Prostate gland (tissue), 2 donors: ENCODE measurements around the gene PTPRG. TPM values are rescaled to one million over a fixed set of nuclear protein-coding genes. Genes with fewer than 3 reads are reported as not detected.
A peak's percentile ranks its signal among the peaks of the same experiment; 100 is the strongest.

Source experiments
- DNase-seq: peaks from one replicate; pipeline ENCODE4 v3.0.0-alpha.2; 2019; ENCODE audit warnings: low spot score
- H3K27ac ChIP-seq, 2 donors: fragments of 200-600 bp; sonication (generic); 2 replicates each; pipeline ENCODE4 v1.5.1; 2017 to 2019
- H3K27me3 ChIP-seq: fragments of 200-600 bp; sonication (generic); replicated peaks from 2 replicates; pipeline ENCODE4 v1.5.1; 2019; ENCODE audit not compliant: insufficient read depth
- H3K36me3 ChIP-seq, 2 donors: fragments of 200-600 bp; sonication (generic); 1 replicate in 1 of 2; 2 replicates in 1 of 2; pipeline versions ENCODE4 v1.5.1 to v1.8.1; 2017 to 2019
- H3K4me1 ChIP-seq: fragments of 200-600 bp; sonication (generic); replicated peaks from 2 replicates; pipeline ENCODE4 v1.5.1; 2019
- H3K4me3 ChIP-seq, 2 donors: fragments of 200-600 bp; sonication (generic); 2 replicates each; pipeline ENCODE4 v1.5.1; 2017 to 2019
- H3K9me3 ChIP-seq: fragments of 200-600 bp; sonication (generic); 2 replicates; pipeline ENCODE4 v1.5.1; 2017
- CTCF ChIP-seq, 4 experiments: fragments of 200-600 bp in 2 of 4; fragments of 450-650 bp in 2 of 4; sonication (generic) in 2 of 4; IDR thresholded peaks; 1 replicate in 3 of 4; 2 replicates in 1 of 4; pipeline ENCODE4 v1.5.1; 2016 to 2019; ENCODE audit warnings: antibody characterized with exemption in 4 of 4, mild to moderate bottlenecking in 2 of 4, moderate library complexity in 2 of 4
- POLR2A ChIP-seq: fragments of 450-650 bp; IDR thresholded peaks from one replicate; pipeline ENCODE4 v1.6.1; 2016; ENCODE audit warnings: antibody characterized with exemption, mild to moderate bottlenecking
- POLR2AphosphoS5 ChIP-seq: sonication (generic); formaldehyde crosslinking; IDR thresholded peaks from one replicate; pipeline ENCODE4 v1.6.1; 2017; ENCODE audit warnings: antibody characterized with exemption
- WGBS: methylation state at CpG from one replicate; pipeline ENCODE4 v1.1.5; 2018; 5-methylcytosine and 5-hydroxymethylcytosine counted together
- intact Hi-C: fragments of 100-400 bp; cut with DNase I; formaldehyde crosslinking; loops from one replicate; pipeline ENCODE4 v1.14.2; 2022
- total RNA-seq, 2 donors: library from RNA; depleted of rRNA; stranded (reverse); fragments of >200 nt; gene quantifications; one replicate each; pipeline ENCODE4 v1.1.0, GENCODE V29; 2016

PTPRG gene
- total RNA-seq, 2 donors from 2014 or later = 22.0 to 78.6 TPM

- 31% methylated on average over 7 of the region's 7 CpGs for WGBS
- DNase-seq = peak; percentile 49
- intact Hi-C loops = no loop called here
- Histone ChIP-seq H3K36me3 (no peaks in the 10 kb centered on the region), H3K9me3 (no peaks in the 10 kb centered on the region), H3K4me1 (no peaks in the 10 kb centered on the region), H3K27me3 (no peaks in the 10 kb centered on the region), H3K27ac (no peak overlapping the region), H3K4me3 (no peak overlapping the region)
- TF ChIP-seq POLR2AphosphoS5 = peak; percentile 13
- no peak for TF ChIP-seq POLR2A
- no peak for TF ChIP-seq CTCF (IDR thresholded peaks at IDR 0.05)
These were observed 333.9 kb downstream of the PTPRG start for GRCh38 chr3:61894988-61895935.

GRCh38 chr3:61896251-61896650 lies 334.9 kb downstream of the PTPRG start:
- Histone ChIP-seq H3K27me3 (no peaks in the 10 kb centered on the region), H3K36me3 (no peaks in the 10 kb centered on the region), H3K27ac (no peak overlapping the region), H3K9me3 (no peaks in the 10 kb centered on the region), H3K4me1 (no peaks in the 10 kb centered on the region), H3K4me3 (no peak overlapping the region)
- TF ChIP-seq CTCF (IDR thresholded peaks at IDR 0.05) = no peak
- TF ChIP-seq POLR2A = no peak
- intact Hi-C loops = no loop called here
- no peak for DNase-seq
- WGBS = 87% methylated on average over 2 of the region's 2 CpGs

GRCh38 chr3:61897848-61898247 lies 336.5 kb downstream of the PTPRG start:
- TF ChIP-seq POLR2AphosphoS5 = no peak
- TF ChIP-seq POLR2A = no peak
- TF ChIP-seq CTCF (IDR thresholded peaks at IDR 0.05) = no peak
- no peak for DNase-seq
- no peak overlapping the region for H3K27ac ChIP-seq
- no peaks in the 10 kb centered on the region for H3K36me3 ChIP-seq
- intact Hi-C loops = no loop called here
- no peaks in the 10 kb centered on the region for H3K4me1 ChIP-seq
- H3K4me3 ChIP-seq = no peak overlapping the region
- 90% methylated on average over 2 of the region's 2 CpGs for WGBS
- no peaks in the 10 kb centered on the region for H3K9me3 ChIP-seq
- no peaks in the 10 kb centered on the region for H3K27me3 ChIP-seq

GRCh38 chr3:61899700-61900462 lies 338.5 kb downstream of the PTPRG start:
- Histone ChIP-seq H3K4me3 (no peak overlapping the region), H3K27me3 (no peaks in the 10 kb centered on the region), H3K36me3 (no peaks in the 10 kb centered on the region), H3K9me3 (no peaks in the 10 kb centered on the region), H3K4me1 (no peaks in the 10 kb centered on the region), H3K27ac (no peak overlapping the region)
- 72% methylated on average over 9 of the region's 9 CpGs for WGBS
- intact Hi-C loops = no loop called here
- no peak for DNase-seq
- TF ChIP-seq POLR2AphosphoS5 = no peak
- no peak for TF ChIP-seq CTCF (IDR thresholded peaks at IDR 0.05)
- no peak for TF ChIP-seq POLR2A
